ENCODE measurements around the gene PPFIA4. TPM values are rescaled to one million over a fixed set of nuclear protein-coding genes. Genes with fewer than 3 reads are reported as not detected.

Gene PPFIA4
- total RNA-seq, 4 donors from 2014 or later = under 0.01 to 24.6 (median 0.30) TPM

DNA sequence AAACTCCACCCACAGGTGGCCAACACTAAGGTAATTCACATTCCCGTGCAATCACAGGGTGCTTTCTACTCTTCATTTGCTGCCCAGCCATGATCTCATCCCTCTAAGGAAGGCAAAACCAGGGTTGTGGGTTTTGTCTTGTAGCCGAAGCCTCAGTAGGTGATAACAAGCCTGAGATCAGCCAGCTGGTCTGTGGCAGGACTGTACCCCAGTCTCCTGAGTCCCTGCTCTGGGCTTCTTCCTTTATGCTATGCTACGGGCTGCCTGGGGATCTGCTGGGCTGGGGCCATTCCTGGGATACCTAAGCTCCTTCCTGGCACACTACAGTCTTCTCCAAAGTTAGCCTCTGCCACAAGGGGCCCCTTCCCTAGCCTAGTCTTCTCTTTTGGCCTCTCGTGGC, 9.8 kb downstream of the PPFIA4 start:
- no peak overlapping the region for H3K4me3 ChIP-seq
- H3K27me3 ChIP-seq = no peaks in the 10 kb centered on the region
- TF ChIP-seq, protein P1, sequence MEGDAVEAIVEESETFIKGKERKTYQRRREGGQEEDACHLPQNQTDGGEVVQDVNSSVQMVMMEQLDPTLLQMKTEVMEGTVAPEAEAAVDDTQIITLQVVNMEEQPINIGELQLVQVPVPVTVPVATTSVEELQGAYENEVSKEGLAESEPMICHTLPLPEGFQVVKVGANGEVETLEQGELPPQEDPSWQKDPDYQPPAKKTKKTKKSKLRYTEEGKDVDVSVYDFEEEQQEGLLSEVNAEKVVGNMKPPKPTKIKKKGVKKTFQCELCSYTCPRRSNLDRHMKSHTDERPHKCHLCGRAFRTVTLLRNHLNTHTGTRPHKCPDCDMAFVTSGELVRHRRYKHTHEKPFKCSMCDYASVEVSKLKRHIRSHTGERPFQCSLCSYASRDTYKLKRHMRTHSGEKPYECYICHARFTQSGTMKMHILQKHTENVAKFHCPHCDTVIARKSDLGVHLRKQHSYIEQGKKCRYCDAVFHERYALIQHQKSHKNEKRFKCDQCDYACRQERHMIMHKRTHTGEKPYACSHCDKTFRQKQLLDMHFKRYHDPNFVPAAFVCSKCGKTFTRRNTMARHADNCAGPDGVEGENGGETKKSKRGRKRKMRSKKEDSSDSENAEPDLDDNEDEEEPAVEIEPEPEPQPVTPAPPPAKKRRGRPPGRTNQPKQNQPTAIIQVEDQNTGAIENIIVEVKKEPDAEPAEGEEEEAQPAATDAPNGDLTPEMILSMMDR (IDR thresholded peaks at IDR 0.05) = no peak
- TF ChIP-seq EP300 (IDR thresholded peaks at IDR 0.05) (no peak), POLR2A (IDR thresholded peaks at IDR 0.05) (no peak)
- H3K36me3 ChIP-seq = no peaks in the 10 kb centered on the region
- H3K27ac ChIP-seq = no peak overlapping the region
- H3K9me3 ChIP-seq = no peaks in the 10 kb centered on the region
- whole genome bisulfite sequencing, 2 donors = 56 to 62% methylated on average over 4 of the region's 4 CpGs
- peaks cover 0 to 14% (median 0%) of the 10 kb centered on the region in 4 donors for H3K4me1 ChIP-seq
- DNase-seq (ENCODE audit: low spot score in 2 of 2) = no peak

GRCh38 chr1:203036537-203036936, 10.2 kb downstream of the PPFIA4 start:
- Histone ChIP-seq H3K36me3 (no peaks in the 10 kb centered on the region), H3K4me1 (peaks cover 0 to 14% (median 0%) of the 10 kb centered on the region in 4 donors), H3K27ac (no peak overlapping the region), H3K9me3 (no peaks in the 10 kb centered on the region), H3K27me3 (no peaks in the 10 kb centered on the region), H3K4me3 (no peak overlapping the region)
- no peak for DNase-seq (ENCODE audit: low spot score in 2 of 2)
- TF ChIP-seq EP300 (IDR thresholded peaks at IDR 0.05) (no peak), POLR2A (IDR thresholded peaks at IDR 0.05) (no peak)
- TF ChIP-seq, protein P1 (IDR thresholded peaks at IDR 0.05) = no peak
- 27 to 32% methylated on average over 2 of the region's 2 CpGs for WGBS, 2 donors

DNA sequence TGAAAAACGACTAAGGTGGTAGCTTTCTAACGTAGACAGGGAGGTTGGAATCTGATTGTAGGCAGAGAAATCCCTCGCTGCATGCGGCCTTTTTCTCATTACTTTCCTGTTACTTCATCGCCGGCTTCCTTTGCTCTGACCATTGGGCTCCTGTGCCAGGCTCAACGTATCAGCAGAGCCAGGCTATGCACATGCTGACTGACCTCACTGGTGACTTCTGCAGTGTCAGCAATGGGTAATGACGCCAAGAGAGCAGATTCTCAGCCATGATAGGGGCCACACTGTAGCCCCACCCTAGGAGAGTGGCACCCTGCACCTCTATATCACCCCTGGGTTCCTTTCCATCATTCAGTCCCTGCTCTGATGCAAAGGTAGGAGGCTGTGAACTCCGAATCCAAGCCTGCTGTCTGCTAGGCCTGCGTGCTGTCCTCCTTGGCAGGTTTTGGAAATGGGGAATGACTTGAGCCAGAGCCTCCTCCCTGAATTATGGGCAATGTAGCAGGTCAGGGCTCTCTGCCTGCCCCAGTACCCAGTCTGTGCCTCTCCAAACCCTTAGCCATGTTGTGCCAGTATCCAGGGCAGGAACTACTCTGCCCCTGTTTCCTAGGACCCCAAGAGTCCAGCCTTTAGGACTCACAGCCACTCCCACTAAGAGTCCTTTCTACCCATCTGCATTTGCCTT, 11.4 kb downstream of the PPFIA4 start:
- H3K4me3 ChIP-seq = no peak overlapping the region
- no peak overlapping the region for H3K27ac ChIP-seq
- no peaks in the 10 kb centered on the region for H3K36me3 ChIP-seq
- DNase-seq (ENCODE audit: low spot score in 2 of 2) = no peak
- no peaks in the 10 kb centered on the region for H3K9me3 ChIP-seq
- TF ChIP-seq, protein P1 (IDR thresholded peaks at IDR 0.05) = no peak
- 71 to 78% methylated on average over 10 of the region's 10 CpGs for WGBS, 2 donors
- no peaks in the 10 kb centered on the region for H3K27me3 ChIP-seq
- H3K4me1 ChIP-seq = peaks cover 0 to 14% (median 0%) of the 10 kb centered on the region in 4 donors

DNA sequence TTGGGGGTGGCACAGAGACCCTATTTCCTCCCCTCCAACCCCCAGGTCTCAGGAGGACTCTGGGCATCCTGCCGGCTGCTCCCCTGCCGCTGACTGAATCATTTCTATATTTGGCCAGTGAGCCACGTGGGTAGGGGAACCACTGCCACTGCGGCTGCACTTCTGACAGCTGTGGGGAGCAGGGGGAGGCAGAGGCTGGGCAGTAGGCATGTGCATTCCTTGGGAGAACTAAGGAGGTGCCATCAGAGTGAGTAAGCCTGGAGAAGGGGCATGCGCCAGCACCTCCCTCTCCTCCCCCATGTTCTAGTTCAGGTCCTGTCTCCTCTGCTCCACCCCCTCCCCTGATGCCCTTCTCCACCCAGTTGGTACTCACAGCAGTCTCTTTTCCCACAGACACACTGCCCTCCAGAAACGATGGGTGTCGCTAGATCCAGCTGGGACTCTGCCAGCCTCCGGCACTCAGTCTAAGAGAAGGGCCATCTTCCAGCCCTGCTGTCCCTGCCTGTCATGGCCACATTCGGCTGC, 12.0 kb downstream of the PPFIA4 start:
- Histone ChIP-seq H3K27ac (no peak overlapping the region), H3K27me3 (no peaks in the 10 kb centered on the region), H3K36me3 (no peaks in the 10 kb centered on the region), H3K4me1 (peaks cover 0 to 14% (median 0%) of the 10 kb centered on the region in 4 donors), H3K9me3 (no peaks in the 10 kb centered on the region), H3K4me3 (no peak overlapping the region)
- DNase-seq (ENCODE audit: low spot score in 2 of 2) = no peak
- WGBS, 2 donors = 41% methylated on average over 8 to 9 of the region's 9 CpGs
- TF ChIP-seq POLR2A (IDR thresholded peaks at IDR 0.05) (no peak), EP300 (IDR thresholded peaks at IDR 0.05) (no peak)
- TF ChIP-seq, protein P1 (IDR thresholded peaks at IDR 0.05) = no peak

- TF ChIP-seq POLR2A (IDR thresholded peaks at IDR 0.05) = no peak
- TF ChIP-seq, protein P1 (IDR thresholded peaks at IDR 0.05) = peak; percentile 80 to 90 (median 87)
- H3K4me1 ChIP-seq = peaks cover 0 to 14% (median 0%) of the 10 kb centered on the region in 4 donors
- H3K4me3 ChIP-seq = no peak overlapping the region
- no peaks in the 10 kb centered on the region for H3K9me3 ChIP-seq
- no peaks in the 10 kb centered on the region for H3K27me3 ChIP-seq
- DNase-seq (ENCODE audit: low spot score in 2 of 2) = peak; percentile 59 to 79
- no peaks in the 10 kb centered on the region for H3K36me3 ChIP-seq
- WGBS, 2 donors = 37 to 55% methylated on average over 14 to 21 of the region's 22 CpGs
- H3K27ac ChIP-seq = no peak overlapping the region
These were observed 12.8 kb downstream of the PPFIA4 start for GRCh38 chr1:203038891-203039608.
